ENCODE measurements around the gene CSF3.
A peak's percentile ranks its signal among the peaks of the same experiment; 100 is the strongest.

Gene CSF3

DNA sequence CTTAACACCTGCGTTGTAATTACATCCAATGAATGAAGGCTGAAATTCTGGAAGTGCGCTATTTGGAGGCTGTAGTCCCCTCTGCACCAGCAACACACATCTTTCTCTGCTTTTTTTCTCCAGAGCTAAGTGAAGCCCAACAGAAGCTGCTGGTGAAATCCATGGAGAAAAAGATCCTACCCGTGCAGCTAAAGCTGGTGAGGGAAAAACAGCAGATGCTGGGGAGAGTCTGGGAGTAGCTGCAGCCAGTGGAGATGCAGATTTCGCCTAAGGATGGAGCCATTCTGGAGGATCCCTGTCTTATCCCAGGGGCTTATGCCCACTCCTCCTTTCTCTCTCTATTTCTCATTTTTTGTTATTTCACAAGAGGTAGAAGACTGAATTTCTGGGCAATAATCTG is 39.4 kb upstream of the CSF3 start:
- H3K9me2 ChIP-seq (ENCODE audit: low read depth, low read length) = no peaks in the 10 kb centered on the region
- H3K4me3 ChIP-seq (ENCODE audit: low read depth, low read length, poor library complexity, severe bottlenecking) = no peak overlapping the region
- H3K9ac ChIP-seq (ENCODE audit: low read length) = no peak overlapping the region
- H3F3A ChIP-seq (ENCODE audit: insufficient read depth, low read length) = no peaks in the 10 kb centered on the region
- peaks cover 9% of the 10 kb centered on the region for H3K4me1 ChIP-seq (ENCODE audit: insufficient read depth, low read length, severe bottlenecking)
- TF ChIP-seq EZH2 (IDR thresholded peaks at IDR 0.05; ENCODE audit: borderline replicate concordance, low read length) = no peak
- TF ChIP-seq, protein P1, sequence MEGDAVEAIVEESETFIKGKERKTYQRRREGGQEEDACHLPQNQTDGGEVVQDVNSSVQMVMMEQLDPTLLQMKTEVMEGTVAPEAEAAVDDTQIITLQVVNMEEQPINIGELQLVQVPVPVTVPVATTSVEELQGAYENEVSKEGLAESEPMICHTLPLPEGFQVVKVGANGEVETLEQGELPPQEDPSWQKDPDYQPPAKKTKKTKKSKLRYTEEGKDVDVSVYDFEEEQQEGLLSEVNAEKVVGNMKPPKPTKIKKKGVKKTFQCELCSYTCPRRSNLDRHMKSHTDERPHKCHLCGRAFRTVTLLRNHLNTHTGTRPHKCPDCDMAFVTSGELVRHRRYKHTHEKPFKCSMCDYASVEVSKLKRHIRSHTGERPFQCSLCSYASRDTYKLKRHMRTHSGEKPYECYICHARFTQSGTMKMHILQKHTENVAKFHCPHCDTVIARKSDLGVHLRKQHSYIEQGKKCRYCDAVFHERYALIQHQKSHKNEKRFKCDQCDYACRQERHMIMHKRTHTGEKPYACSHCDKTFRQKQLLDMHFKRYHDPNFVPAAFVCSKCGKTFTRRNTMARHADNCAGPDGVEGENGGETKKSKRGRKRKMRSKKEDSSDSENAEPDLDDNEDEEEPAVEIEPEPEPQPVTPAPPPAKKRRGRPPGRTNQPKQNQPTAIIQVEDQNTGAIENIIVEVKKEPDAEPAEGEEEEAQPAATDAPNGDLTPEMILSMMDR (IDR thresholded peaks at IDR 0.05; ENCODE audit: low read length) = no peak
- no peaks in the 10 kb centered on the region for H3K36me3 ChIP-seq (ENCODE audit: insufficient read depth, low read length)
- no peaks in the 10 kb centered on the region for H4K20me1 ChIP-seq (ENCODE audit: insufficient read depth, low read length)
- H3K27me3 ChIP-seq (ENCODE audit: insufficient read depth, low read length) = 0 out of 2 replicates have a peak, but pooled peaks cover 5% of the 10 kb centered on the region
- H2AFZ ChIP-seq (ENCODE audit: low read length) = no peak overlapping the region
- no peak overlapping the region for H3K4me2 ChIP-seq (ENCODE audit: low read length)
- no peaks in the 10 kb centered on the region for H3K79me2 ChIP-seq (ENCODE audit: insufficient read depth, low read length)
- no peak overlapping the region for H3K27ac ChIP-seq (ENCODE audit: low read depth, low read length, poor library complexity, severe bottlenecking)
- no peaks in the 10 kb centered on the region for H3K9me3 ChIP-seq (ENCODE audit: low read length)

DNA sequence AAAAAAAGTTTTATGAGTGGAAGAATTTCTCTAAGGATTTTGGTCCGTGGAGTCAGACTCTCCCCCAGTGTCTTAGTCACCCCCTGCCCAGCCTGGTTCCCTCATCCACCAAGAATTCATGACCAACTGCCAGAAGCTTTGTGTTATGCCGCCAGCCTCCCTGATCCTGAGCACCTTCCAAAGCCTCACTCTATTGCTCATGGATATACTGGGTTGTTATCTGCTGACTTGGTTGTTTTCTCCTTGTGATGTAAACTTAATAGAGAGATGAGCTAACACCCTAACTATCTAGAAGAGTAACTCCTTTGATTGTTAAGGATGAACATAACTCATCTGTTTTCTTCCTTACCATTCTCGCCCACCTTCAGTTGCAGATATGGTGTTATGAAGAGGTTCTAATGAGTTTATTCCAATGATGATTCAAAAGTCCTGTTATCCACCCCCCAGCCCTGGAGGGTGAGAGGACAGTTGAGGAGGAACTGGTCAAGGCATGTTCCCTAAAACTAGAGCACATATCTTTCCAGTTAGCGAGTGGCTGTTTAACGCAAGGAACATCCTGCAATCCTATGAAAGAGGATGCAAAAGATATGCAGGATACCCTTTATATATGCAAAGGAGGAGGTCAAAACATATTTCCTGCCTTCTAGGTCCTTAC is 36.1 kb upstream of the CSF3 start:
- H3K4me2 ChIP-seq (ENCODE audit: low read length) = peak overlapping the region; percentile 95; the same call in 1 of the 2 replicates
- no peaks in the 10 kb centered on the region for H3K9me3 ChIP-seq (ENCODE audit: low read length)
- 0 out of 2 replicates have a peak, but pooled peaks cover under 1% of the 10 kb centered on the region for H3K27me3 ChIP-seq (ENCODE audit: insufficient read depth, low read length)
- no peak overlapping the region for H3K27ac ChIP-seq (ENCODE audit: low read depth, low read length, poor library complexity, severe bottlenecking)
- H3K9me2 ChIP-seq (ENCODE audit: low read depth, low read length) = no peaks in the 10 kb centered on the region
- H3K36me3 ChIP-seq (ENCODE audit: insufficient read depth, low read length) = peaks cover 29% of the 10 kb centered on the region
- H4K20me1 ChIP-seq (ENCODE audit: insufficient read depth, low read length) = 0 out of 2 replicates have a peak, but pooled peaks cover 4% of the 10 kb centered on the region
- H3K9ac ChIP-seq (ENCODE audit: low read length) = no peak overlapping the region
- H3F3A ChIP-seq (ENCODE audit: insufficient read depth, low read length) = no peaks in the 10 kb centered on the region
- no peak for TF ChIP-seq EZH2 (IDR thresholded peaks at IDR 0.05; ENCODE audit: borderline replicate concordance, low read length)
- TF ChIP-seq, protein P1 (IDR thresholded peaks at IDR 0.05; ENCODE audit: low read length) = no peak
- H3K4me1 ChIP-seq (ENCODE audit: insufficient read depth, low read length, severe bottlenecking) = peaks cover 25% of the 10 kb centered on the region
- peak overlapping the region; percentile 94 for H3K4me3 ChIP-seq (ENCODE audit: low read depth, low read length, poor library complexity, severe bottlenecking)
- H2AFZ ChIP-seq (ENCODE audit: low read length) = no peak overlapping the region
- H3K79me2 ChIP-seq (ENCODE audit: insufficient read depth, low read length) = peaks cover 27% of the 10 kb centered on the region

DNA sequence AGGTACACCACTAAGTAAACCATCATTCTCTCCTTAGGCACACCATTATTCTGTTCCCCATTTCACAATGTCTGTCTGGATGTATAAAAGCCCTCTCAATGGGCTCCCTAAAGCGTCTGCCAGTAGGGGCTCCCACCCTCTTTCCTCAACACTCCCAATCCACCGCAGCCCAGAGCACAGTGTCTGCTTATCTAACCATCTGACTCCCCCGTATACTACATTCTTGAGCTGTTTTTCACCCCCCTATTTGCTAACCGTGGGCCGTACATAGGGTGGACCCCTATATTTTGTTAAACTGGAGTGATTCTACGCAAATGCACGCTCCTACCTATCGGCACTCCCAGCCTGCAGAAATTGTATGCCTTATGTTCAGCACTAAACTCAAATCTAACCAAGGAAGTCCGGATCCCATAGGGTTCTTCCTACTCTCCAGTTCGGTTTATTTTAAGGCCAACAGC is 35.3 kb upstream of the CSF3 start:
- Histone ChIP-seq H3K9me2 (ENCODE audit: low read depth, low read length) (no peaks in the 10 kb centered on the region), H3K27me3 (ENCODE audit: insufficient read depth, low read length) (no peaks in the 10 kb centered on the region), H3K9ac (ENCODE audit: low read length) (peak overlapping the region; percentile 83), H3K4me3 (ENCODE audit: low read depth, low read length, poor library complexity, severe bottlenecking) (peak overlapping the region; percentile 94), H3K36me3 (ENCODE audit: insufficient read depth, low read length) (peaks cover 37% of the 10 kb centered on the region), H3K9me3 (ENCODE audit: low read length) (no peaks in the 10 kb centered on the region), H3K79me2 (ENCODE audit: insufficient read depth, low read length) (peaks cover 27% of the 10 kb centered on the region), H3K27ac (ENCODE audit: low read depth, low read length, poor library complexity, severe bottlenecking) (peak overlapping the region; percentile 21), H4K20me1 (ENCODE audit: insufficient read depth, low read length) (0 out of 2 replicates have a peak, but pooled peaks cover 4% of the 10 kb centered on the region), H2AFZ (ENCODE audit: low read length) (peak overlapping the region; percentile 18; the same call in 1 of the 2 replicates), H3K4me2 (ENCODE audit: low read length) (peak overlapping the region; percentile 95), H3F3A (ENCODE audit: insufficient read depth, low read length) (no peaks in the 10 kb centered on the region), H3K4me1 (ENCODE audit: insufficient read depth, low read length, severe bottlenecking) (peaks cover 25% of the 10 kb centered on the region)
- TF ChIP-seq, protein P1 (IDR thresholded peaks at IDR 0.05; ENCODE audit: low read length) = no peak
- TF ChIP-seq EZH2 (IDR thresholded peaks at IDR 0.05; ENCODE audit: borderline replicate concordance, low read length) = no peak

All from OCI-LY1 (cell line).